GM23248 (cell line): ENCODE measurements around the gene PRR12. TPM values are rescaled to one million over a fixed set of nuclear protein-coding genes. Genes with fewer than 3 reads are reported as not detected.
A peak's percentile ranks its signal among the peaks of the same experiment; 100 is the strongest.

Experiments
- DNase-seq: peaks from one replicate; pipeline ENCODE4 v3.0.0-alpha.2; 2015
- H2AFZ ChIP-seq: fragments of 200-600 bp; sonication (generic); 2 replicates; pipeline ENCODE4 v1.6.1; 2016; ENCODE audit warnings: antibody characterized with exemption
- H3F3A ChIP-seq: fragments of 200-600 bp; sonication (generic); 2 replicates; pipeline ENCODE4 v1.6.1; 2016; ENCODE audit warnings: mild to moderate bottlenecking, antibody characterized with exemption, mixed run types; ENCODE audit not compliant: insufficient read depth
- H3K27ac ChIP-seq: fragments of 200-600 bp; sonication (generic); 2 replicates; pipeline ENCODE4 v1.5.1; 2016; ENCODE audit warnings: mild to moderate bottlenecking
- H3K27me3 ChIP-seq: fragments of 200-600 bp; sonication (generic); replicated peaks from 2 replicates; pipeline ENCODE4 v1.6.1; 2016; ENCODE audit warnings: mild to moderate bottlenecking; ENCODE audit not compliant: insufficient read depth
- H3K36me3 ChIP-seq: fragments of 200-600 bp; sonication (generic); 2 replicates; pipeline ENCODE4 v1.6.1; 2016; ENCODE audit warnings: low read depth, mild to moderate bottlenecking
- H3K4me1 ChIP-seq: fragments of 200-600 bp; sonication (generic); 2 replicates; pipeline ENCODE4 v1.6.1; 2016; ENCODE audit warnings: mild to moderate bottlenecking; ENCODE audit not compliant: insufficient read depth
- H3K4me2 ChIP-seq: fragments of 200-600 bp; sonication (generic); one replicate; pipeline ENCODE4 v1.6.1; 2016; ENCODE audit warnings: mild to moderate bottlenecking; ENCODE audit not compliant: unreplicated experiment
- H3K4me3 ChIP-seq: fragments of 200-600 bp; sonication (generic); 2 replicates; pipeline ENCODE4 v1.5.1; 2016; ENCODE audit warnings: mild to moderate bottlenecking
- H3K79me2 ChIP-seq: fragments of 200-600 bp; sonication (generic); 2 replicates; pipeline ENCODE4 v1.6.1; 2016; ENCODE audit warnings: mild to moderate bottlenecking; ENCODE audit not compliant: insufficient read depth
- H3K9ac ChIP-seq: fragments of 200-600 bp; sonication (generic); 2 replicates; pipeline ENCODE4 v1.6.1; 2016; ENCODE audit warnings: mild to moderate bottlenecking
- H3K9me2 ChIP-seq: fragments of 200-600 bp; sonication (generic); 2 replicates; pipeline ENCODE4 v1.6.1; 2016; ENCODE audit warnings: mixed run types, mild to moderate bottlenecking, moderate library complexity; ENCODE audit not compliant: insufficient read depth
- H3K9me3 ChIP-seq: fragments of 200-600 bp; sonication (generic); one replicate; pipeline ENCODE4 v1.6.1; 2017; ENCODE audit warnings: low read depth
- H4K20me1 ChIP-seq: fragments of 200-600 bp; sonication (generic); 2 replicates; pipeline ENCODE4 v1.6.0; 2016; ENCODE audit not compliant: insufficient read depth
- EZH2 ChIP-seq: fragments of 200-600 bp; sonication (generic); IDR thresholded peaks from 2 replicates; pipeline ENCODE4 v1.6.1; 2018; ENCODE audit warnings: antibody characterized with exemption, mild to moderate bottlenecking; ENCODE audit not compliant: insufficient read depth, poor library complexity, severe bottlenecking
- EZH2phosphoT487 ChIP-seq: fragments of 200-600 bp; sonication (generic); IDR thresholded peaks from 2 replicates; pipeline ENCODE4 v1.6.1; 2018; ENCODE audit warnings: antibody characterized with exemption, moderate library complexity, mild to moderate bottlenecking, low read depth; ENCODE audit not compliant: insufficient read depth
- WGBS, 2 experiments: methylation state at CpG; one replicate each; pipeline ENCODE4 v1.1.6; 2015 to 2017; ENCODE audit warnings: low lambda C conversion rate in 2 of 2, low coverage in 1 of 2; ENCODE audit errors: missing lambda C conversion rate in 2 of 2; 5-methylcytosine and 5-hydroxymethylcytosine counted together
- in situ Hi-C: fragments of 300-500 bp; cut with MboI; formaldehyde crosslinking; loops from 2 replicates; pipeline ENCODE4 v1.15.0; 2020
- polyA plus RNA-seq: library from polyadenylated mRNA; unstranded; fragments of >200 nt; fragmentation: Nextera tagmentation; extraction: Ambion mirVana; gene quantifications from 2 replicates; pipeline ENCODE4 v1.2.1, GENCODE V29; 2016
- total RNA-seq: library from RNA; depleted of rRNA; stranded (reverse); fragments of >200 nt; shearing (Covaris generic); gene quantifications from 2 replicates; pipeline ENCODE4 v1.2.3, GENCODE V29; 2014

The PRR12 gene
- total and polyA plus RNA-seq, 2 experiments from 2014 or later: 0.86 to 2.9 TPM

DNA sequence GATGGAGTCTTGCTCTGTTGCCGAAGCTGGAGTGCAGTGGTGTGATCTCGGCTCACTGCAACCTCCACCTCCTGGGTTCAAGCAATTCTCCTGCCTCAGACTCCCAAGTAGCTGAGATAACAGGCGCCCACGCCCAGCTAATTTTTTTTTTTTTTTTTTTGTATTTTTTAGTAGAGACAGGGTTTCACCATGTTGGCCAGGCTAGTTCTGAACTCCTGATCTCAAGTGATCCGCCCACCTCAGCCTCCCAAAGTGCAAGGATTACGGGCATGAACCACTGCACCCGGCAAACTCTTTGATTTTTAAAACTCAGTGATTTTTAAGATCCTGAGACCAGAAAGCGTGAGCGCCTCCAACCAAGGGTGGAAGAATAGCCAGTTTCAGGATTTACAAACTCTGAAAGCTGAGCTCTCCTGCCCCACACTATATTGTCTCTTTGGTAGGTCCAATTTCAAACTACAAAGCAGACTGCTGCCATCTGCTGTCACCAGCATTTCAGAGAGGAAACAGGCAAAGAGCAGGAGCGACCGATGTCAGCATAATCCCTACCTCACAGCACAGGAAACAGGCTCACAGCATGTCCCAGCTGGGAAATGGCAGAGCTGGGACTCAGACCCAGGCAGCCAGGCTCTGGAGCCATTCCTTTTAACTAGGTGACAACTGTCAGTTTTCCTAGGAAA is 19.8 kb upstream of the PRR12 start:
- Histone ChIP-seq H2AFZ (no peak overlapping the region), H3K36me3 (peaks cover 12% of the 10 kb centered on the region; the same call in 1 of the 2 replicates), H3K4me1 (peaks cover 8% of the 10 kb centered on the region; the same call in 1 of the 2 replicates), H3F3A (peaks cover 26% of the 10 kb centered on the region), H3K4me3 (no peak overlapping the region), H4K20me1 (0 out of 2 replicates have a peak, but pooled peaks cover 8% of the 10 kb centered on the region), H3K9ac (no peak overlapping the region), H3K4me2 (no peak overlapping the region), H3K27ac (no peak overlapping the region), H3K9me2 (no peaks in the 10 kb centered on the region), H3K79me2 (peaks cover 100% of the 10 kb centered on the region), H3K27me3 (no peaks in the 10 kb centered on the region), H3K9me3 (no peaks in the 10 kb centered on the region)
- in situ Hi-C loops: no loop called here
- DNase-seq: no peak
- no peak for TF ChIP-seq EZH2phosphoT487
- no peak for TF ChIP-seq EZH2
- 78 to 80% methylated on average over 11 of the region's 11 CpGs for WGBS, 2 experiments

DNA sequence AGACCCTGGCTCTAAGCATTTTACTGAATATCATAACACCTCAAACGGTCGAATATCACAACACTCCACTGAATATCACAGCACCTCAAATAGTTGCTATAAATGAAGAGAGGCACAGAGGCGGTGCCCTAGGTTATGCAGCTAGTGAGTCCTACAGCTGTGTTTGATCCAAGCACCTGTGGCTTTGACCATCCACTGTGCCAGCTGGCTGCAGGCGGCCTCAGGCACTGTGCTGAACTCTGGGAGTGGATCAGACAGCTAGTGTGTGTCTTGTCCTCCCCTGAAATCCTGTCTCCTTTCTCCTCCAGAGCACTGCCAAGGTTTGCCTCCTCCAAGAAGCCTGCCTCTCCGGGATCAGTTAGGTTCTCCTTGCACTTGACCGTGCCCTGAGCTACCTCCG is 18.0 kb upstream of the PRR12 start:
- Histone ChIP-seq H3K4me1 (peaks cover 3% of the 10 kb centered on the region; the same call in 1 of the 2 replicates), H3K9me3 (no peaks in the 10 kb centered on the region), H3K27ac (no peak overlapping the region), H3K27me3 (no peaks in the 10 kb centered on the region), H3K4me3 (no peak overlapping the region), H3K9me2 (no peaks in the 10 kb centered on the region), H3F3A (peaks cover 20% of the 10 kb centered on the region), H3K36me3 (peaks cover 14% of the 10 kb centered on the region; the same call in 1 of the 2 replicates), H3K4me2 (no peak overlapping the region), H2AFZ (no peak overlapping the region), H3K79me2 (peaks cover 100% of the 10 kb centered on the region), H4K20me1 (0 out of 2 replicates have a peak, but pooled peaks cover 5% of the 10 kb centered on the region), H3K9ac (0 out of 2 replicates have a peak overlapping the region, but pooled peaks have one; percentile 14)
- TF ChIP-seq EZH2phosphoT487: no peak
- TF ChIP-seq EZH2: no peak
- DNase-seq: no peak
- WGBS, 2 experiments: 92 to 97% methylated on average over 7 of the region's 7 CpGs
- in situ Hi-C loops: no loop called here

DNA sequence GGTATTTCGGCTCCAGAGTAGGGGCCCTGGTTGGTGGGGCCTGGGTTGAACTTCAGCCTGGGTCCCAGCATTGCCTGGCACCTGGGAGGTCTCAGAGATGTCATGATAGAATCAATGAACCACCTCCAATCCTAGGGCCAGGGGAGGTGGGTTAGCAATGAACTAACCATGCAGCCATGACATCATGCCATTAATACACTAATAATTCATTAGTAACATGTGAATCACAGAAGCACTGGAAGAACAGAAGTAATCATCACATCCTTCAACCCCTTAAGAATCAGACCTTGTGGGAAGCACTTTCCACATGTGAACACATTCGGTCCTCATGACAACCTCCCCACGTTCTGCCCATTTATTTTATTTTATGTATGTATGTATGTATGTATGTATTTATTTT is 17.6 kb upstream of the PRR12 start:
- Histone ChIP-seq H3K36me3 (peaks cover 14% of the 10 kb centered on the region; the same call in 1 of the 2 replicates), H3K4me1 (no peaks in the 10 kb centered on the region), H2AFZ (no peak overlapping the region), H3K4me2 (no peak overlapping the region), H3K27ac (no peak overlapping the region), H3K27me3 (no peaks in the 10 kb centered on the region), H4K20me1 (0 out of 2 replicates have a peak, but pooled peaks cover 3% of the 10 kb centered on the region), H3K9me2 (no peaks in the 10 kb centered on the region), H3F3A (peaks cover 16% of the 10 kb centered on the region), H3K9me3 (no peaks in the 10 kb centered on the region), H3K4me3 (no peak overlapping the region), H3K79me2 (peaks cover 100% of the 10 kb centered on the region), H3K9ac (0 out of 2 replicates have a peak overlapping the region, but pooled peaks have one; percentile 14)
- in situ Hi-C loops: no loop called here
- no peak for TF ChIP-seq EZH2
- no peak for TF ChIP-seq EZH2phosphoT487
- DNase-seq: peak; percentile 34
- WGBS, 2 experiments: 90 to 92% methylated on average over 3 of the region's 3 CpGs

DNA sequence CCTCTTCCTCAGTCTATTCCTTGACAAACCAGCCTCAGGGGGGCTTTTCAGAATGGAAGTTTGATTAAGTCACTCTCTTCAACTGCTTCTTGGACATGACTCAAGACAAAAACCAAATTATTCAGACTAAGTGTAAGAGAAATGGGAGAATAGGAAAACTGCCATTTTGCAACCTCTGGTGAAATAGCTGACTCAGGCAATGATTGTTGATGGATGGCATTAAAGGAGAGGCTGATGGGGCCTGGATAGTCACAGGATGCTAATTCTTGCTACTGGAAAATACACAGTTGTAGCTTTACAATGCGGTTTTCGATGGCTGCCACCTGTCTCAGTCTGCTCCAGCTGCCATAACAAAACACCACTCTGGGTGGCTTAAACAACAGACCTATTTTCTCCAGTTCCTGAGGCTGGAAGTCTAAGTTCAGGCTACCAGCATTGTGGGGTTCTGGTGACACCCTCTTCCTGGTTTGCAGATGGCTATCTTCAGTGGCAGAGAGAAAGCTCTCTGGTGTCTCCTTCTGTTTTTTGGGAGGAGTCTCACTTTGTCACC is 16.7 kb upstream of the PRR12 start:
- Histone ChIP-seq H3K9me3 (no peaks in the 10 kb centered on the region), H2AFZ (no peak overlapping the region), H4K20me1 (0 out of 2 replicates have a peak, but pooled peaks cover 3% of the 10 kb centered on the region), H3K27me3 (no peaks in the 10 kb centered on the region), H3K4me3 (no peak overlapping the region), H3K27ac (no peak overlapping the region), H3K36me3 (peaks cover 14% of the 10 kb centered on the region; the same call in 1 of the 2 replicates), H3K4me1 (peaks cover 5% of the 10 kb centered on the region), H3K79me2 (peaks cover 100% of the 10 kb centered on the region), H3F3A (peaks cover 14% of the 10 kb centered on the region), H3K9ac (no peak overlapping the region), H3K4me2 (no peak overlapping the region), H3K9me2 (no peaks in the 10 kb centered on the region)
- peak; percentile 51 for DNase-seq
- in situ Hi-C loops: no loop called here
- TF ChIP-seq EZH2: no peak
- no peak for TF ChIP-seq EZH2phosphoT487
- 38 to 59% methylated on average over 2 of the region's 2 CpGs for WGBS, 2 experiments
